PFSK-1 (cell line): Measurements from ENCODE around the gene KCTD1.

Experiments used
- POLR2AphosphoS5 ChIP-seq: IDR thresholded peaks from 2 replicates; pipeline ENCODE4 v1.6.1; 2012; ENCODE audit warnings: low read depth, mild to moderate bottlenecking, control low read depth, low read length, moderate library complexity
- REST ChIP-seq, 2 experiments: IDR thresholded peaks; 2 replicates each; pipeline versions ENCODE4 v1.6.1 to v1.8.0; 2011 to 2012; ENCODE audit warnings: low read depth in 2 of 2, low read length in 2 of 2, control low read depth in 1 of 2, inconsistent platforms in 1 of 2, mild to moderate bottlenecking in 1 of 2, moderate library complexity in 1 of 2; ENCODE audit not compliant: insufficient read depth in 1 of 2
- SIN3A ChIP-seq: IDR thresholded peaks from 2 replicates; pipeline ENCODE4 v1.6.1; 2012; ENCODE audit warnings: mild to moderate bottlenecking, low read length, moderate library complexity, borderline replicate concordance; ENCODE audit not compliant: insufficient read depth

DNA sequence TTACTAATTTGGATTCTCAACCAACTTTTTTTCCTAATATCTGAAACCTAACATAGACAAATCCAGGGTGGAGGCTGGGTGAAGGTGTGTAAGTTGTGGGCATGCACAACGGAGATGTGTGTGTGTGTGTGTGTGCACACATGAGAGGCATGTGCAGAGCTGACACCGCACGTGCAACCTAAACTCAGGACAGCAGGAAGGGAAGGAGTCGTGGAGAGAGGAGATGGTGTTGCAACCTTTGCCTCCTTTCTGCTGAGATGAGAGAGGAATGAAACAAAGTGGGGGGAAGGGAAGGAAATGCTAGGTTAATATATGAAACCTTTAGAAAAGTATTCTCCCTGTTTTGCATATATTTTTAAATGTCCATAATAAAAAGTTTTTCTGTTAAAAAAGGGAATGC, 64.7 kb downstream of the KCTD1 start:
- TF ChIP-seq POLR2AphosphoS5 (no peak), SIN3A (no peak), REST (IDR thresholded peaks at IDR 0.05; ENCODE audit: insufficient read depth in 1 of 2, low read depth in 2 of 2, low read length in 2 of 2) (no peak)
